Measurements from ENCODE around the gene NMRK2.

Gene NMRK2

DNA sequence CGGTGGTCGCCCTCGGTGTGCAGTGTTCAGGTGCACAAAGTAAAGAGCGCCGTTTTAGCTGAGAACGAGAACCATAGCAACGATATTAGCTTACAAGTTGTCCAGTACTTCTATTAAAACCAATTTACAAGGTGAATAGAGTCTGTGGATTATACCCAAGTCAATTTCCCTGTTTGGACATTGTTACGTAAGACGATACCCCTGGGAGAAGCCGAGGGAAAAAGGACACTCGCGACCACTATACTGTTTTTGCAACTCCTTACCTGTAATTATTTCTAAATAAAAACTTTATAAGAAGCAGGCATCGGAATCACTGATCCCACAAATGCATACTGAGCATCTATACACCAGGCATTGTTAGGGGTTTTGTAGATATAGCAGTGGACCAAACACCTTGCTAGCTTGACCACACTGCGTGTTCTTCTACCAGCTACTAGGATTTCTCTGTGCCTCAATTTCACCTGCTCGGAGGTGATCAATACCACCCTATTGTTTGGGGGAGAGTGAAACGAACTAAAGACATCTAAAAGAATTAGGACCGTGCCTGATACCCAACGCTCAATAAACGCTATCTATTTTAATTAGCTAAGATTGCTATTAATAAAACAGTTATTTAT lies 52.9 kb downstream of the NMRK2 start:
- no CpG with 5 or more reads among the region's 19 CpGs for WGBS (ENCODE audit: extremely low coverage, insufficient coverage, insufficient read length)
- Histone ChIP-seq H3K79me2 (ENCODE audit: control insufficient read depth, insufficient read depth, low read length, poor library complexity) (peaks cover 32% of the 10 kb centered on the region), H2BK120ac (ENCODE audit: insufficient read depth, low read length, poor library complexity) (no peak overlapping the region), H3K9me3 (ENCODE audit: insufficient read depth, low read depth, low read length) (peaks cover 5% of the 10 kb centered on the region), H3K18ac (ENCODE audit: low read length) (no peak overlapping the region), H4K91ac (ENCODE audit: low read depth, low read length) (no peak overlapping the region), H3K79me1 (ENCODE audit: low read length) (peaks cover 7% of the 10 kb centered on the region), H4K8ac (ENCODE audit: low read depth, low read length) (no peak overlapping the region), H3K27me3 (ENCODE audit: insufficient read depth, low read length) (no peaks in the 10 kb centered on the region), H3K36me3 (ENCODE audit: control insufficient read depth in 1 of 2, insufficient read depth in 2 of 2, low read length in 2 of 2) (peaks cover 36% of the 10 kb centered on the region in 2 experiments), H3K4me3 (ENCODE audit: low read depth, low read length) (no peak overlapping the region), H2AK5ac (ENCODE audit: low read length) (no peak overlapping the region), H2BK5ac (ENCODE audit: low read depth, low read length, poor library complexity) (no peak overlapping the region), H2AFZ (ENCODE audit: insufficient read depth, low read length, poor library complexity) (no peak overlapping the region), H3K14ac (ENCODE audit: low read length) (no peak overlapping the region), H3K4ac (ENCODE audit: low read depth, low read length) (no peak overlapping the region), H3K9ac (ENCODE audit: low read length) (no peak overlapping the region), H3K23ac (ENCODE audit: low read length) (no peak overlapping the region), H2BK12ac (ENCODE audit: low read length) (no peak overlapping the region), H3K27ac (ENCODE audit: low read depth, low read length) (no peak overlapping the region), H3K4me1 (ENCODE audit: control insufficient read depth in 1 of 2, insufficient read depth in 2 of 2, low read length in 2 of 2) (peaks cover 11 to 20% of the 10 kb centered on the region in 2 experiments), H4K12ac (ENCODE audit: low read depth, low read length) (no peak overlapping the region), H3K4me2 (ENCODE audit: low read length) (peak overlapping the region; percentile 78)
- DNase-seq = no peak

DNA sequence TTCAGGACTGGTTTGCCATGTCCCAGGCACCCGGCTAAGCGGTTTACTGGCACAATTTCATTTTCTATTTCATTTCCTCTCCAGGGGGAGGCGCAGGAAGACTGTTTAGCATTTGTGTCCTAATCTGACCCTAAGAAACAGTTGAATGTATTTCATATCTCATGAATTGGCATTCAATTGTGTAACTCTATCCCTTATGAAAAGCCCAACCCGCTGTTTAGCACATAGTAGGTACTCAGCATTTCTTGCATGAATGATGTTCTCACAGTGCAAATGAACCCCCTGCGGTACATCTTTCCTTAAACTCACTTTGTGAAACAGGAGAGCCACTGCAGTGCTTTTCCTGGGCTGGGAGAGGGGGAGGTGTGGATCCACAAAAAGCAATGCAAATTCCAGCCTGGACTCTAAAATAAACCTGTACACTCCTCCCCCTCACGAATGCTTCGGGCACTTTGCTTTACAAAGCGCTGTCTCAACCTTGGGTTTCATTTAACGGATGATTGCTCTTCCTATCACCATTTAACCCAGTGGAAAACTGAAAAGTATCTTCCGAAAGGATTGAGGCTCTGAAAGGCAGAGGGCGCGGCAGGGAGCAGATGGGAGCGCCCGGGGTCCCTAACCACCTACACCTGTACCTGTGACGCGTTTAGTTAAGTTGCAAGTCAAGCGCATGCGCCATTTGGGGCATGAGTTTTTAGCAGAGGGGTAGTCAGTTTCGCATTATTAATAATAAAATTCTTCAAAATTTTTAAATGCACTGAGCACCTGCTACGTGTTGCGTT lies 53.6 kb downstream of the NMRK2 start:
- Histone ChIP-seq H3K4me3 (ENCODE audit: low read depth, low read length) (no peak overlapping the region), H3K18ac (ENCODE audit: low read length) (no peak overlapping the region), H3K4me2 (ENCODE audit: low read length) (peak overlapping the region; percentile 42), H3K9ac (ENCODE audit: low read length) (no peak overlapping the region), H3K36me3 (ENCODE audit: control insufficient read depth in 1 of 2, insufficient read depth in 2 of 2, low read length in 2 of 2) (peaks cover 29% of the 10 kb centered on the region in 2 experiments), H3K79me1 (ENCODE audit: low read length) (peaks cover 7% of the 10 kb centered on the region), H3K27me3 (ENCODE audit: insufficient read depth, low read length) (no peaks in the 10 kb centered on the region), H3K14ac (ENCODE audit: low read length) (no peak overlapping the region), H4K8ac (ENCODE audit: low read depth, low read length) (no peak overlapping the region), H3K9me3 (ENCODE audit: insufficient read depth, low read depth, low read length) (peaks cover 5% of the 10 kb centered on the region), H4K12ac (ENCODE audit: low read depth, low read length) (no peak overlapping the region), H2AK5ac (ENCODE audit: low read length) (no peak overlapping the region), H3K79me2 (ENCODE audit: control insufficient read depth, insufficient read depth, low read length, poor library complexity) (peaks cover 32% of the 10 kb centered on the region), H3K4ac (ENCODE audit: low read depth, low read length) (no peak overlapping the region), H3K23ac (ENCODE audit: low read length) (no peak overlapping the region), H2BK5ac (ENCODE audit: low read depth, low read length, poor library complexity) (no peak overlapping the region), H2BK120ac (ENCODE audit: insufficient read depth, low read length, poor library complexity) (no peak overlapping the region), H3K4me1 (ENCODE audit: control insufficient read depth in 1 of 2, insufficient read depth in 2 of 2, low read length in 2 of 2) (peaks cover 11 to 20% of the 10 kb centered on the region in 2 experiments), H3K27ac (ENCODE audit: low read depth, low read length) (no peak overlapping the region), H2BK12ac (ENCODE audit: low read length) (no peak overlapping the region), H4K91ac (ENCODE audit: low read depth, low read length) (no peak overlapping the region), H2AFZ (ENCODE audit: insufficient read depth, low read length, poor library complexity) (peak overlapping the region; percentile 17)
- no CpG with 5 or more reads among the region's 21 CpGs for WGBS (ENCODE audit: extremely low coverage, insufficient coverage, insufficient read length)
- peak; percentile 71 to 87 for DNase-seq

DNA sequence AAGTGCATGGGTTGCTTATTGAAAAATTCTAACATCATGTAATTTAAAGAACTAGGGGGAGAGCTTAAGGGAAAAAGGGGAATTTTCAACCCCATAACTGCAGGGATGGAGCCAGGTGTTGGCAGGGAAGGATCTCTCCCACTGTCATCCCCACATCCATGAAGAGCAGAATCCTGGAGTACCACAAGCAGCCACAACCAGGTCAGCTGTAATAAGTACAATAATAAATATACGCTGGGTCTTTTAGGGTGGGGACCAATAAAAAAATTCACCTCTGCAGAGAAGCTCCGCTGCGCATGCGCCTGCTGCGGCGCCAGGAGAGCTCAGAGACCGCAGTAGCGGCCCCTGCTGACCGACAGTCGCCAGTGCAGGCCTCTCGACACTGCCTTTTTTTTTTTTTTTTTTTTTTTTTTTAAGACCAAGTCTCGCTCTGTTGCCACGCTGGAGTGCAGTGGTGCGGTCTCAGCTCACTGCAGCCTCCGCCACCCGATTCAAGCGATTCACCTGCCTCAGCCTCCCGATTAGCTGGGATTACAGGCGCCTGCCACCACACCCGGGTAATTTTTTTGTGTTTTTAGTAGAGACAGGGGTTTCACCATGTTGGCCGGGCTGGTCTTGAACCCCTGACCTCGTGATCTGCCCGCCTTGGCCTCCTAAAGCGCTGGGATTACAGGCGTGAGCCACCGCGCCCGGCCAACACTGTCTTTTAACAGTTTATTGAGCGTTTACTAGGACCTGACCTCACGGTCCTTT lies 54.9 kb downstream of the NMRK2 start:
- H2BK5ac ChIP-seq (ENCODE audit: low read depth, low read length, poor library complexity) = no peak overlapping the region
- no CpG with 5 or more reads among the region's 30 CpGs for WGBS (ENCODE audit: extremely low coverage, insufficient coverage, insufficient read length)
- H3K9me3 ChIP-seq (ENCODE audit: insufficient read depth, low read depth, low read length) = peaks cover 5% of the 10 kb centered on the region
- peak overlapping the region; percentile 43 for H4K8ac ChIP-seq (ENCODE audit: low read depth, low read length)
- peak overlapping the region; percentile 28 for H2AFZ ChIP-seq (ENCODE audit: insufficient read depth, low read length, poor library complexity)
- H4K12ac ChIP-seq (ENCODE audit: low read depth, low read length) = peak overlapping the region; percentile 51
- H3K4me1 ChIP-seq (ENCODE audit: control insufficient read depth in 1 of 2, insufficient read depth in 2 of 2, low read length in 2 of 2) = peaks cover 11 to 20% of the 10 kb centered on the region in 2 experiments
- H3K4ac ChIP-seq (ENCODE audit: low read depth, low read length) = no peak overlapping the region
- no peak overlapping the region for H3K4me3 ChIP-seq (ENCODE audit: low read depth, low read length)
- no peak overlapping the region for H3K14ac ChIP-seq (ENCODE audit: low read length)
- peaks cover 15 to 16% of the 10 kb centered on the region in 2 experiments for H3K36me3 ChIP-seq (ENCODE audit: control insufficient read depth in 1 of 2, insufficient read depth in 2 of 2, low read length in 2 of 2)
- H3K79me1 ChIP-seq (ENCODE audit: low read length) = peaks cover 7% of the 10 kb centered on the region
- H3K18ac ChIP-seq (ENCODE audit: low read length) = no peak overlapping the region
- no peak overlapping the region for H2BK12ac ChIP-seq (ENCODE audit: low read length)
- peak overlapping the region; percentile 18 for H2AK5ac ChIP-seq (ENCODE audit: low read length)
- H3K23ac ChIP-seq (ENCODE audit: low read length) = no peak overlapping the region
- DNase-seq = peak; percentile 81 to 95
- no peak overlapping the region for H2BK120ac ChIP-seq (ENCODE audit: insufficient read depth, low read length, poor library complexity)
- H3K4me2 ChIP-seq (ENCODE audit: low read length) = peak overlapping the region; percentile 56
- H3K79me2 ChIP-seq (ENCODE audit: control insufficient read depth, insufficient read depth, low read length, poor library complexity) = peaks cover 24% of the 10 kb centered on the region
- no peak overlapping the region for H3K27ac ChIP-seq (ENCODE audit: low read depth, low read length)
- H3K27me3 ChIP-seq (ENCODE audit: insufficient read depth, low read length) = no peaks in the 10 kb centered on the region
- H3K9ac ChIP-seq (ENCODE audit: low read length) = no peak overlapping the region
- peak overlapping the region; percentile 32 for H4K91ac ChIP-seq (ENCODE audit: low read depth, low read length)

DNA sequence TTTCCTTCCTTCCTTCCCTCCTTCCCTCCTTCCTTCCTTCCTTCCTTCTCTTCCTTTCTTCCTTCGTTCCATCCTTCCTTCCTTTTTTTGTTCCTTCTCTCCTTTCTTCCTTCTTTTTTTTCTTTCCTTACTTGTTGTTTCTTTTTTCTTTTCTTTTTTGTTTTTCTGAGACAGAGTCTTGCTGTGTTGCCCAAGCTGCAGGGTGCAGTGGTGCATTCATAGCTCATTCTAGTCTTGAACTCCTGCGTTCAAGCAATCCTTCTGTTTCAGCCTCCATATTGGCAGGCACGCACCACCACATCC lies 57.9 kb downstream of the NMRK2 start:
- no peak overlapping the region for H3K9ac ChIP-seq (ENCODE audit: low read length)
- H3K36me3 ChIP-seq (ENCODE audit: control insufficient read depth in 1 of 2, insufficient read depth in 2 of 2, low read length in 2 of 2) = no peaks in the 10 kb centered on the region
- no peak overlapping the region for H2AFZ ChIP-seq (ENCODE audit: insufficient read depth, low read length, poor library complexity)
- H2BK12ac ChIP-seq (ENCODE audit: low read length) = no peak overlapping the region
- no peak overlapping the region for H3K4ac ChIP-seq (ENCODE audit: low read depth, low read length)
- no peaks in the 10 kb centered on the region for H3K27me3 ChIP-seq (ENCODE audit: insufficient read depth, low read length)
- no peak overlapping the region for H2AK5ac ChIP-seq (ENCODE audit: low read length)
- no peak overlapping the region for H4K8ac ChIP-seq (ENCODE audit: low read depth, low read length)
- no peak overlapping the region for H3K23ac ChIP-seq (ENCODE audit: low read length)
- H3K79me1 ChIP-seq (ENCODE audit: low read length) = no peaks in the 10 kb centered on the region
- no peak overlapping the region for H3K27ac ChIP-seq (ENCODE audit: low read depth, low read length)
- no peak overlapping the region for H3K4me3 ChIP-seq (ENCODE audit: low read depth, low read length)
- H3K18ac ChIP-seq (ENCODE audit: low read length) = no peak overlapping the region
- H2BK120ac ChIP-seq (ENCODE audit: insufficient read depth, low read length, poor library complexity) = no peak overlapping the region
- H3K9me3 ChIP-seq (ENCODE audit: insufficient read depth, low read depth, low read length) = no peaks in the 10 kb centered on the region
- no peak overlapping the region for H3K14ac ChIP-seq (ENCODE audit: low read length)
- WGBS (ENCODE audit: extremely low coverage, insufficient coverage, insufficient read length) = no CpG with 5 or more reads among the region's 3 CpGs
- DNase-seq = no peak
- H4K91ac ChIP-seq (ENCODE audit: low read depth, low read length) = no peak overlapping the region
- H4K12ac ChIP-seq (ENCODE audit: low read depth, low read length) = no peak overlapping the region
- H2BK5ac ChIP-seq (ENCODE audit: low read depth, low read length, poor library complexity) = no peak overlapping the region
- no peaks in the 10 kb centered on the region for H3K79me2 ChIP-seq (ENCODE audit: control insufficient read depth, insufficient read depth, low read length, poor library complexity)
- H3K4me1 ChIP-seq (ENCODE audit: control insufficient read depth in 1 of 2, insufficient read depth in 2 of 2, low read length in 2 of 2) = peaks cover 5 to 8% of the 10 kb centered on the region in 2 experiments
- no peak overlapping the region for H3K4me2 ChIP-seq (ENCODE audit: low read length)
